ENCODE results near the gene SH3PXD2A. TPM values are rescaled to one million over a fixed set of nuclear protein-coding genes. Genes with fewer than 3 reads are reported as not detected.

The SH3PXD2A gene
- total RNA-seq, 2 experiments from 2014 or later: 6.9 to 7.0 TPM

- H3K27me3 Mint-ChIP-seq: no peaks in the 10 kb centered on the region
- H3K4me1 Mint-ChIP-seq (ENCODE audit: low read depth): peaks cover 3% of the 10 kb centered on the region
- TF ChIP-seq CTCF (IDR thresholded peaks at IDR 0.05): no peak
- Histone ChIP-seq H3K27ac (ENCODE audit: low read depth in 1 of 2, low read length in 2 of 2) (no peak overlapping the region), H3K36me3 (ENCODE audit: insufficient read depth, low read length) (no peaks in the 10 kb centered on the region), H3K9me3 (ENCODE audit: control insufficient read depth in 1 of 2, insufficient read depth in 1 of 2, low read length in 2 of 2) (no peaks in the 10 kb centered on the region), H3K4me3 (ENCODE audit: low read length) (no peak overlapping the region), H3K27me3 (ENCODE audit: control insufficient read depth in 1 of 2, insufficient read depth in 2 of 2, low read length in 2 of 2) (no peaks in the 10 kb centered on the region), H3K4me1 (ENCODE audit: insufficient read depth, low read length) (peaks cover 6% of the 10 kb centered on the region)
- intact Hi-C loops (cut with DNase I, micrococcal nuclease): no loop called here
- H3K27ac Mint-ChIP-seq: no peak overlapping the region
- no peaks in the 10 kb centered on the region for H3K9me3 Mint-ChIP-seq
- no peak for ATAC-seq (ENCODE audit: poor library complexity)
- ChIA-PET POLR2A (no interaction called here), CTCF (interaction anchor here (0.5 kb wide), 1 partner anchor 245 kb away, joined by 3 read pairs; no protein-coding TSS in a partner anchor)
- no peak for DNase-seq
- H3K4me3 Mint-ChIP-seq: no peak overlapping the region
- H3K36me3 Mint-ChIP-seq (ENCODE audit: low read depth): peaks cover 2% of the 10 kb centered on the region
Measured at GRCh38 chr10:103578782-103579382, 276.5 kb downstream of the SH3PXD2A start.

- Mint-ChIP-seq H3K4me1 (ENCODE audit: low read depth) (no peaks in the 10 kb centered on the region), H3K27ac (no peak overlapping the region), H3K4me3 (no peak overlapping the region), H3K36me3 (ENCODE audit: low read depth) (no peaks in the 10 kb centered on the region), H3K9me3 (no peaks in the 10 kb centered on the region), H3K27me3 (no peaks in the 10 kb centered on the region)
- Histone ChIP-seq H3K4me3 (ENCODE audit: low read length) (no peak overlapping the region), H3K36me3 (ENCODE audit: insufficient read depth, low read length) (no peaks in the 10 kb centered on the region), H3K9me3 (ENCODE audit: control insufficient read depth in 1 of 2, insufficient read depth in 1 of 2, low read length in 2 of 2) (no peaks in the 10 kb centered on the region), H3K4me1 (ENCODE audit: insufficient read depth, low read length) (no peaks in the 10 kb centered on the region), H3K27me3 (ENCODE audit: control insufficient read depth in 1 of 2, insufficient read depth in 2 of 2, low read length in 2 of 2) (peaks cover 0 to 2% of the 10 kb centered on the region in 2 experiments), H3K27ac (ENCODE audit: low read depth in 1 of 2, low read length in 2 of 2) (no peak overlapping the region)
- ATAC-seq (ENCODE audit: poor library complexity): no peak
- POLR2A ChIA-PET: no interaction called here
- DNase-seq: no peak
- CTCF ChIA-PET: no interaction called here
- no peak for TF ChIP-seq CTCF (IDR thresholded peaks at IDR 0.05)
- intact Hi-C loops (cut with DNase I, micrococcal nuclease): no loop called here
Measured at GRCh38 chr10:103576862-103577261, 278.5 kb downstream of the SH3PXD2A start.

GRCh38 chr10:103576076-103576471, 279.3 kb downstream of the SH3PXD2A start:
- intact Hi-C loops (cut with DNase I, micrococcal nuclease): no loop called here
- POLR2A ChIA-PET: no interaction called here
- no peak overlapping the region for H3K4me3 ChIP-seq (ENCODE audit: low read length)
- Mint-ChIP-seq H3K4me3 (no peak overlapping the region), H3K27me3 (no peaks in the 10 kb centered on the region), H3K4me1 (ENCODE audit: low read depth) (no peaks in the 10 kb centered on the region), H3K9me3 (no peaks in the 10 kb centered on the region), H3K27ac (no peak overlapping the region), H3K36me3 (ENCODE audit: low read depth) (no peaks in the 10 kb centered on the region)
- H3K36me3 ChIP-seq (ENCODE audit: insufficient read depth, low read length): no peaks in the 10 kb centered on the region
- ATAC-seq (ENCODE audit: poor library complexity) (no peak), DNase-seq (no peak)
- H3K9me3 ChIP-seq (ENCODE audit: control insufficient read depth in 1 of 2, insufficient read depth in 1 of 2, low read length in 2 of 2): no peaks in the 10 kb centered on the region
- H3K27me3 ChIP-seq (ENCODE audit: control insufficient read depth in 1 of 2, insufficient read depth in 2 of 2, low read length in 2 of 2): peaks cover 0 to 2% of the 10 kb centered on the region in 2 experiments
- no peak for TF ChIP-seq CTCF (IDR thresholded peaks at IDR 0.05)
- CTCF ChIA-PET: no interaction called here
- no peaks in the 10 kb centered on the region for H3K4me1 ChIP-seq (ENCODE audit: insufficient read depth, low read length)
- no peak overlapping the region for H3K27ac ChIP-seq (ENCODE audit: low read depth in 1 of 2, low read length in 2 of 2)
